ENCODE measurements around the gene ARHGAP8. TPM values are rescaled to one million over a fixed set of nuclear protein-coding genes. Genes with fewer than 3 reads are reported as not detected.
A peak's percentile ranks its signal among the peaks of the same experiment; 100 is the strongest.

Gene ARHGAP8
- total RNA-seq, 1 donor from 2014 or later, result not detected

DNA sequence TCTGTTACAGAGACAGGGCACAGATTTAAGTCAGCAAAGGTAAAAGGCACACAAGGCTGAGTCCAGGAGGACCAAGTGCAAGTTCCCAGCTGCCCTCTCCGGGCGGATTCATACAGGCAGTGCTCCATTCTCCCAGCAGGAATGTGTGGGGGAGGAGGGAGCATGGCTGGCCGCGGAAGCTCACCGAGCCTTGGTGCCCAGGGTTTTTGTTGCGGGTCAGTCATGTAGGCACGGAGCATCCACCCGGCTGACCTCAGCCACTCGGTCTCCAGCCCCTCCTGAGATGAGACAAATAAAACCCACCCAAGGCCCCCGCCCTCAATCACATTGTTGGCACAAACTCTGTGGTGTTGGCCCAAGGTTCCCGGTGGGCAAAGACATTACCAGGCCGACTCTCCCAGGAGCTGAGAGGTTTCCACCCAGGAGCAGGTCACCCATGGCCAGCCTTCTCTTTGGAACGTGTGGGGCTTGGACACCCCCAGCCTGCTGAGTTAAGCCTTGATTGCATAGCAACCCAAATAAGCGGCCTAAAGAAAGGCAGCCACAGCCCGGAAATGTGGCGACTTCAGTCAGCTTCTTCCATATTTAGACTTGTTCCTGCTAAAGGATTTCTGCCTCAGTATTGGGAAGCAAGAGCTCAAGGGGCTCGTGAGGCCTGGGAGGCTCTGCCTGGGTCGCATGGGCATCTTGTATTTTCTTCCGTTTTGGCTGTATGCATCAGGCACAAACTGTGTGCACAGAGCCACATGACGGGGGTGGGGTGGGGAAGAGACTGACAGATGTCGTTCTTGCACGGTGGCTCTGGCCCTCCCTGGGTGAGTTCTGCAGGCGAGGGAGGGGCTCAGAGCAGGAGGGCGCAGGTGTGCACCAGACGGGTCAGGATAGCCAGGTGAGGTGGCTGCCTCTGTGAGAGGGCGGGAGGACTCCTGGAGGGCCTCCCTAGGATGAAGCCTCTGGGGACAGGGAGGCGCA lies 63.0 kb downstream of the ARHGAP8 start:
- Histone ChIP-seq H3K27me3 (ENCODE audit: low read depth) (peaks cover 58% of the 10 kb centered on the region), H3K9me3 (replicated peaks) (peaks cover 15% of the 10 kb centered on the region), H3K4me3 (no peak overlapping the region), H3K36me3 (no peaks in the 10 kb centered on the region), H3K4me1 (no peaks in the 10 kb centered on the region), H3K27ac (replicated peaks) (no peak overlapping the region)
- intact Hi-C loops (cut with micrococcal nuclease), result no loop called here
- DNase-seq, result peak; percentile 9
- TF ChIP-seq, protein P1, sequence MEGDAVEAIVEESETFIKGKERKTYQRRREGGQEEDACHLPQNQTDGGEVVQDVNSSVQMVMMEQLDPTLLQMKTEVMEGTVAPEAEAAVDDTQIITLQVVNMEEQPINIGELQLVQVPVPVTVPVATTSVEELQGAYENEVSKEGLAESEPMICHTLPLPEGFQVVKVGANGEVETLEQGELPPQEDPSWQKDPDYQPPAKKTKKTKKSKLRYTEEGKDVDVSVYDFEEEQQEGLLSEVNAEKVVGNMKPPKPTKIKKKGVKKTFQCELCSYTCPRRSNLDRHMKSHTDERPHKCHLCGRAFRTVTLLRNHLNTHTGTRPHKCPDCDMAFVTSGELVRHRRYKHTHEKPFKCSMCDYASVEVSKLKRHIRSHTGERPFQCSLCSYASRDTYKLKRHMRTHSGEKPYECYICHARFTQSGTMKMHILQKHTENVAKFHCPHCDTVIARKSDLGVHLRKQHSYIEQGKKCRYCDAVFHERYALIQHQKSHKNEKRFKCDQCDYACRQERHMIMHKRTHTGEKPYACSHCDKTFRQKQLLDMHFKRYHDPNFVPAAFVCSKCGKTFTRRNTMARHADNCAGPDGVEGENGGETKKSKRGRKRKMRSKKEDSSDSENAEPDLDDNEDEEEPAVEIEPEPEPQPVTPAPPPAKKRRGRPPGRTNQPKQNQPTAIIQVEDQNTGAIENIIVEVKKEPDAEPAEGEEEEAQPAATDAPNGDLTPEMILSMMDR (IDR thresholded peaks at IDR 0.05; ENCODE audit: borderline replicate concordance), result no peak

GRCh38 chr22:44816141-44816540 lies 63.8 kb downstream of the ARHGAP8 start:
- H3K36me3 ChIP-seq, result no peaks in the 10 kb centered on the region
- H3K4me3 ChIP-seq, result no peak overlapping the region
- H3K27ac ChIP-seq (replicated peaks), result no peak overlapping the region
- peaks cover 57% of the 10 kb centered on the region for H3K27me3 ChIP-seq (ENCODE audit: low read depth)
- H3K4me1 ChIP-seq, result no peaks in the 10 kb centered on the region
- TF ChIP-seq, protein P1 (IDR thresholded peaks at IDR 0.05; ENCODE audit: borderline replicate concordance), result no peak
- intact Hi-C loops (cut with micrococcal nuclease), result no loop called here
- peak; percentile 3 for DNase-seq
- peaks cover 15% of the 10 kb centered on the region for H3K9me3 ChIP-seq (replicated peaks)

- intact Hi-C loops (cut with micrococcal nuclease), result no loop called here
- H3K4me1 ChIP-seq, result no peaks in the 10 kb centered on the region
- H3K4me3 ChIP-seq, result no peak overlapping the region
- peaks cover 69% of the 10 kb centered on the region for H3K27me3 ChIP-seq (ENCODE audit: low read depth)
- H3K36me3 ChIP-seq, result no peaks in the 10 kb centered on the region
- no peak overlapping the region for H3K27ac ChIP-seq (replicated peaks)
- no peak for DNase-seq
- peaks cover under 1% of the 10 kb centered on the region for H3K9me3 ChIP-seq (replicated peaks)
- TF ChIP-seq, protein P1 (IDR thresholded peaks at IDR 0.05; ENCODE audit: borderline replicate concordance), result no peak
Measured at GRCh38 chr22:44818727-44819126, 66.4 kb downstream of the ARHGAP8 start.

DNA sequence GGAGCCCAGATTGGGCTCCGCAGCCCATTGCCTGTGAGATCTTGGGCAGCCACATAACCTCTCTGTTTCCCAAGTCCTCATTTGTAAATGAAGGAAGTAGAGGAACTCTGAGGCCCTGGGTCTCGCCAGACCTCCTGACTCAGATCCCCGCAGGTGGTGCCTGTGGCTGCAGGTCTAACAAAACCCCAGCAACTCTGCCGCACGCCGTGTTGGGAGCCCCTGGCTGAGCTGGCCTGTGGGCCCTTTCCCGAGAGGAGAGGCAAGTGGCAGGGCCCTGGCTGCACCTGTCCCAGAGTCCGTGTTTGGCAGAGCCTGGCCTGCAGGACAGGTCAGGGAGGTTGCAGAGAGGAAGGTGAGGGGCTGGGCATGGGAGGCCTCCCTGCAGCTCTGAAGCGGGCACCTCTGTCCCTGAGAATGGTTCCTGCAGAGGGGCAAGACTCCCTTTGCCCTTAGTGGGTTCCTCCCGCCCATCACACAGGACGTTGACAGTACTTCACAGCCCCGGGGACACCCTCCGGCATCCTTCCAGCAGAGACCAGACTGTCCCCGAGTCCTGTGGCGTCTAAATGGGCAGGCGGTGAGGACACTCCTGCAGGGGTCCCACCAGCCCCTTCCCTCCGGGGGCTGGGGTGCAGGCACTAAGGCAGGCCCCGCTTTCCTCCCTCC lies 67.7 kb downstream of the ARHGAP8 start:
- DNase-seq, result no peak
- no peaks in the 10 kb centered on the region for H3K9me3 ChIP-seq (replicated peaks)
- H3K36me3 ChIP-seq, result no peaks in the 10 kb centered on the region
- TF ChIP-seq, protein P1 (IDR thresholded peaks at IDR 0.05; ENCODE audit: borderline replicate concordance), result no peak
- H3K4me1 ChIP-seq, result no peaks in the 10 kb centered on the region
- H3K27me3 ChIP-seq (ENCODE audit: low read depth), result peaks cover 69% of the 10 kb centered on the region
- intact Hi-C loops (cut with micrococcal nuclease), result no loop called here
- H3K27ac ChIP-seq (replicated peaks), result no peak overlapping the region
- H3K4me3 ChIP-seq, result no peak overlapping the region

- no peak for DNase-seq
- Histone ChIP-seq H3K27ac (replicated peaks) (no peak overlapping the region), H3K27me3 (ENCODE audit: low read depth) (peaks cover 70% of the 10 kb centered on the region), H3K36me3 (no peaks in the 10 kb centered on the region), H3K4me1 (no peaks in the 10 kb centered on the region), H3K9me3 (replicated peaks) (no peaks in the 10 kb centered on the region), H3K4me3 (no peak overlapping the region)
- TF ChIP-seq, protein P1 (IDR thresholded peaks at IDR 0.05; ENCODE audit: borderline replicate concordance), result no peak
- intact Hi-C loops (cut with micrococcal nuclease), result no loop called here
Measured at GRCh38 chr22:44821741-44822475, 69.5 kb downstream of the ARHGAP8 start.
